WTC11 (cell line): Measurements from ENCODE around the gene PEX1. TPM values are rescaled to one million over a fixed set of nuclear protein-coding genes. Genes with fewer than 3 reads are reported as not detected.

ENCODE experiments used
- ATAC-seq: fragments of 200-7000 bp; cut with Tn5 transposase; 2 replicates; pipeline ENCODE4 v1.10.0; 2021; ENCODE audit warnings: mild to moderate bottlenecking, moderate library complexity
- CTCF ChIA-PET: fragments of 300-600 bp; sonication (Branson Sonifier 250); formaldehyde crosslinking; loops from one replicate; lab custom pipeline; 2021; ENCODE audit warnings: antibody characterized with exemption; lab: Charles Lee
- POLR2A ChIA-PET: fragments of 350-600 bp; sonication (Branson Sonifier 250); formaldehyde crosslinking; loops from one replicate; lab custom pipeline; 2021; ENCODE audit warnings: antibody characterized with exemption; lab: Charles Lee
- DNase-seq: peaks from one replicate; pipeline ENCODE4 v3.0.0; 2021; ENCODE audit warnings: low spot score
- H3K27ac Mint-ChIP-seq: 2 replicates; pipeline ENCODE4 v1.8.0; 2021; ENCODE audit warnings: mixed read lengths
- H3K27me3 Mint-ChIP-seq: 2 replicates; pipeline ENCODE4 v1.8.0; 2021; ENCODE audit warnings: low read depth, mild to moderate bottlenecking, moderate library complexity, mixed read lengths
- H3K36me3 Mint-ChIP-seq: 2 replicates; pipeline ENCODE4 v1.8.0; 2021; ENCODE audit warnings: mixed read lengths
- H3K4me1 Mint-ChIP-seq: 2 replicates; pipeline ENCODE4 v1.8.0; 2022; ENCODE audit warnings: mixed read lengths
- H3K4me3 Mint-ChIP-seq: 2 replicates; pipeline ENCODE4 v1.8.0; 2021; ENCODE audit warnings: mild to moderate bottlenecking, moderate library complexity, mixed read lengths
- H3K9me3 Mint-ChIP-seq: 2 replicates; pipeline ENCODE4 v1.8.0; 2021; ENCODE audit warnings: mixed read lengths
- AFF4 ChIP-seq: sonication (generic); formaldehyde crosslinking; IDR thresholded peaks from 2 replicates; pipeline ENCODE4 v1.8.1; 2023; ENCODE audit warnings: mild to moderate bottlenecking, missing genetic modification reagents, borderline replicate concordance
- ARID4B ChIP-seq: sonication (generic); formaldehyde crosslinking; IDR thresholded peaks from 2 replicates; pipeline ENCODE4 v1.8.0; 2023; ENCODE audit warnings: missing genetic modification reagents, mild to moderate bottlenecking, borderline replicate concordance
- CBFB ChIP-seq: sonication (generic); formaldehyde crosslinking; IDR thresholded peaks from 2 replicates; pipeline ENCODE4 v1.8.1; 2022; ENCODE audit warnings: mild to moderate bottlenecking, low read depth, missing genetic modification reagents
- ETV6 ChIP-seq: sonication (generic); formaldehyde crosslinking; IDR thresholded peaks from 2 replicates; pipeline ENCODE4 v1.8.1; 2022; ENCODE audit warnings: mild to moderate bottlenecking, missing genetic modification reagents
- GABPB1 ChIP-seq: sonication (generic); formaldehyde crosslinking; IDR thresholded peaks from 2 replicates; pipeline ENCODE4 v1.8.1; 2023; ENCODE audit warnings: mild to moderate bottlenecking, missing genetic modification reagents
- JUN ChIP-seq: sonication (generic); formaldehyde crosslinking; IDR thresholded peaks from 2 replicates; pipeline ENCODE4 v1.8.0; 2023; ENCODE audit warnings: mild to moderate bottlenecking, missing genetic modification reagents
- MXD4 ChIP-seq: fragments of 250-450 bp; sonication (Bioruptor Pico); IDR thresholded peaks from 2 replicates; pipeline ENCODE4 v1.8.0; 2021; ENCODE audit warnings: mild to moderate bottlenecking, moderate library complexity, borderline replicate concordance
- MYBL2 ChIP-seq: sonication (generic); formaldehyde crosslinking; IDR thresholded peaks from 2 replicates; pipeline ENCODE4 v1.8.1; 2023; ENCODE audit warnings: mild to moderate bottlenecking, moderate library complexity, missing genetic modification reagents
- NFATC4 ChIP-seq: fragments of 250-450 bp; sonication (Bioruptor Pico); IDR thresholded peaks from 2 replicates; pipeline ENCODE4 v1.9.0; 2021; ENCODE audit warnings: mild to moderate bottlenecking
- PREB ChIP-seq: sonication (generic); formaldehyde crosslinking; IDR thresholded peaks from 2 replicates; pipeline ENCODE4 v1.8.1; 2022; ENCODE audit warnings: mild to moderate bottlenecking, missing genetic modification reagents, moderate library complexity, borderline replicate concordance
- RORB ChIP-seq: fragments of 250-450 bp; sonication (Bioruptor Pico); IDR thresholded peaks from 2 replicates; pipeline ENCODE4 v1.9.0; 2021; ENCODE audit warnings: mild to moderate bottlenecking
- STAT6 ChIP-seq: sonication (generic); formaldehyde crosslinking; conservative IDR thresholded peaks from 2 replicates; pipeline ENCODE4 v1.8.1; 2023; ENCODE audit warnings: mild to moderate bottlenecking, low read depth, missing genetic modification reagents, moderate library complexity
- ZNF219 ChIP-seq: sonication (generic); formaldehyde crosslinking; IDR thresholded peaks from 2 replicates; pipeline ENCODE4 v1.8.0; 2023; ENCODE audit warnings: missing genetic modification reagents, mild to moderate bottlenecking, borderline replicate concordance
- ZNF232 ChIP-seq: sonication (generic); formaldehyde crosslinking; IDR thresholded peaks from 2 replicates; pipeline ENCODE4 v1.8.0; 2022; ENCODE audit warnings: mild to moderate bottlenecking, missing genetic modification reagents
- ZNF263 ChIP-seq: sonication (generic); formaldehyde crosslinking; IDR thresholded peaks from 2 replicates; pipeline ENCODE4 v1.8.1; 2022; ENCODE audit warnings: low read depth, mild to moderate bottlenecking, moderate library complexity, missing genetic modification reagents
- ZNF425 ChIP-seq: fragments of 250-450 bp; sonication (Bioruptor Pico); conservative IDR thresholded peaks from 2 replicates; pipeline ENCODE4 v1.9.0; 2021; ENCODE audit warnings: mild to moderate bottlenecking
- ZNF671 ChIP-seq: fragments of 250-450 bp; sonication (Bioruptor Pico); IDR thresholded peaks from 2 replicates; pipeline ENCODE4 v1.8.0; 2021; ENCODE audit warnings: mild to moderate bottlenecking
- total RNA-seq: library from RNA; stranded (reverse); gene quantifications from 3 replicates; pipeline ENCODE4 v1.2.3, GENCODE V29; 2021

Gene PEX1
- total RNA-seq, 1 experiment from 2014 or later = 24.9 TPM

GRCh38 chr7:92448205-92448747 lies 80.0 kb downstream of the PEX1 start:
- Mint-ChIP-seq H3K36me3 (peaks cover 36% of the 10 kb centered on the region), H3K4me3 (peak overlapping the region; percentile 77), H3K4me1 (peaks cover 9% of the 10 kb centered on the region), H3K9me3 (peaks cover 3% of the 10 kb centered on the region), H3K27me3 (no peaks in the 10 kb centered on the region), H3K27ac (peak overlapping the region; percentile 72)
- CTCF ChIA-PET = interaction anchor here (1.0 to 6.1 kb wide), 12 partner anchors 11 to 313 kb away, joined by 3 to 177 read pairs (median 14); partner anchors contain the start of genes ANKIB1, CYP51A1, KRIT1 and LRRD1
- ATAC-seq (peak; percentile 19), DNase-seq (no peak)
- TF ChIP-seq GABPB1 (peak; percentile 20; the same call in 1 of the 2 replicates), ZNF263 (CRISPR knock-in tag) (no peak)
- POLR2A ChIA-PET = interaction anchor here (1.4 to 2.4 kb wide), 3 partner anchors 10 to 203 kb away, joined by 3 to 13 read pairs (median 10); partner anchors contain the start of genes ANKIB1 and KRIT1

GRCh38 chr7:92447345-92448204 lies 80.7 kb downstream of the PEX1 start, which contains the start of gene GATAD1:
Gene GATAD1, plus strand, starts transcription at chr7:92447482. Its CDS starts 248 bp downstream, at chr7:92447730.
- POLR2A ChIA-PET = interaction anchor here (0.6 to 2.4 kb wide), 7 partner anchors 10 to 313 kb away, joined by 3 to 13 read pairs (median 6); partner anchors contain the start of genes ANKIB1, CYP51A1 and KRIT1
- Mint-ChIP-seq H3K27me3 (no peaks in the 10 kb centered on the region), H3K9me3 (peaks cover 10% of the 10 kb centered on the region), H3K4me3 (peak within 1 kb of the TSS; percentile 77), H3K4me1 (peaks cover 9% of the 10 kb centered on the region), H3K36me3 (peaks cover 31% of the 10 kb centered on the region), H3K27ac (peak within 1 kb of the TSS; percentile 72)
- DNase-seq = peak; percentile 90
- ATAC-seq = peak; percentile 91
- CTCF ChIA-PET = interaction anchor here (0.6 to 6.1 kb wide), 36 partner anchors 10 to 890 kb away, joined by 3 to 177 read pairs (median 5); partner anchors contain the start of genes ANKIB1, CYP51A1, KRIT1 and LRRD1
- no peak for TF ChIP-seq ZNF425
- no peak; the same call in 1 of the 2 replicates for TF ChIP-seq ZNF671 (CRISPR knock-in tag)
- 0 out of 2 replicates have a peak, but pooled peaks have one; percentile 37 for TF ChIP-seq NFATC4 (CRISPR knock-in tag)
- no peak for TF ChIP-seq ZNF232 (CRISPR knock-in tag)
- TF ChIP-seq ARID4B (CRISPR knock-in tag) = peak; percentile 78; the same call in 1 of the 2 replicates
- no peak for TF ChIP-seq CBFB
- TF ChIP-seq MXD4 (CRISPR knock-in tag) = no peak
- TF ChIP-seq STAT6 = no peak
- TF ChIP-seq AFF4 = no peak
- no peak; the same call in 1 of the 2 replicates for TF ChIP-seq PREB (CRISPR knock-in tag)
- TF ChIP-seq ETV6 (CRISPR knock-in tag) = peak; percentile 83
- TF ChIP-seq RORB (CRISPR knock-in tag) = no peak
- TF ChIP-seq MYBL2 (CRISPR knock-in tag) = no peak
- TF ChIP-seq ZNF219 (CRISPR knock-in tag) = no peak
- TF ChIP-seq JUN (CRISPR knock-in tag) = no peak; the same call in 1 of the 2 replicates
